Tibial artery (tissue), 4 donors: Measurements from ENCODE around the gene LCN1.

ENCODE experiments used
- DNase-seq, 2 donors: peaks; one replicate each; pipeline ENCODE4 v3.0.0-alpha.2; 2019
- H3K27ac ChIP-seq, 2 donors: fragments of 200-600 bp; sonication (generic) in 1 of 2; 1 replicate in 1 of 2; 2 replicates in 1 of 2; pipeline ENCODE4 v1.5.1; 2018 to 2019; ENCODE audit warnings: mild to moderate bottlenecking in 1 of 2
- H3K27me3 ChIP-seq, 2 donors: fragments of 200-600 bp; sonication (generic) in 1 of 2; one replicate each; pipeline versions ENCODE4 v1.5.1 to v1.6.0; 2016 to 2019
- H3K36me3 ChIP-seq, 3 donors: fragments of 200-600 bp; sonication (generic) in 2 of 3; one replicate each; pipeline ENCODE4 v1.5.1; 2016 to 2019; ENCODE audit warnings: mild to moderate bottlenecking in 2 of 3
- H3K4me1 ChIP-seq, 4 donors: fragments of 200-600 bp; sonication (generic) in 2 of 4; 1 replicate in 3 of 4; 2 replicates in 1 of 4; pipeline ENCODE4 v1.5.1; 2016 to 2019
- H3K4me3 ChIP-seq, 2 donors: fragments of 200-600 bp; sonication (generic) in 1 of 2; 1 replicate in 1 of 2; 2 replicates in 1 of 2; pipeline ENCODE4 v1.5.1; 2018 to 2019; ENCODE audit warnings: mild to moderate bottlenecking in 2 of 2
- H3K9me3 ChIP-seq, 3 donors: fragments of 200-600 bp; sonication (generic) in 1 of 3; one replicate each; pipeline ENCODE4 v1.5.1; 2016 to 2019
- CTCF ChIP-seq, 2 experiments: fragments of 200-600 bp in 1 of 2; fragments of 450-650 bp in 1 of 2; IDR thresholded peaks; one replicate each; pipeline ENCODE4 v1.5.1; 2017 to 2019; ENCODE audit warnings: antibody characterized with exemption in 2 of 2, mild to moderate bottlenecking in 1 of 2, moderate library complexity in 1 of 2
- intact Hi-C: fragments of 100-400 bp; cut with DNase I; formaldehyde crosslinking; loops from one replicate; pipeline ENCODE4 v1.15.0; 2023; ENCODE audit warnings: low total_unique reads

The LCN1 gene

GRCh38 chr9:135498381-135499126, 22.7 kb upstream of the LCN1 start:
- Histone ChIP-seq H3K27ac (no peak overlapping the region), H3K9me3 (no peaks in the 10 kb centered on the region), H3K36me3 (peaks cover 4 to 19% (median 10%) of the 10 kb centered on the region in 3 donors), H3K27me3 (no peaks in the 10 kb centered on the region), H3K4me3 (no peak overlapping the region), H3K4me1 (peaks cover 3 to 35% (median 18%) of the 10 kb centered on the region in 4 donors)
- intact Hi-C loops: no loop called here
- TF ChIP-seq CTCF (IDR thresholded peaks at IDR 0.05): no peak
- DNase-seq: no peak

- H3K4me1 ChIP-seq: peaks cover 3 to 35% (median 20%) of the 10 kb centered on the region in 4 donors
- H3K9me3 ChIP-seq: no peaks in the 10 kb centered on the region
- DNase-seq: peak; percentile 93 to 97
- intact Hi-C loops: no loop called here
- TF ChIP-seq CTCF (IDR thresholded peaks at IDR 0.05): no peak
- H3K36me3 ChIP-seq: peaks cover 13 to 28% (median 19%) of the 10 kb centered on the region in 3 donors
- H3K27ac ChIP-seq: peak overlapping the region; percentile 76 to 81
- no peaks in the 10 kb centered on the region for H3K27me3 ChIP-seq
- peak overlapping the region; percentile 76 to 92 for H3K4me3 ChIP-seq
Measured at GRCh38 chr9:135499326-135500070, 21.7 kb upstream of the LCN1 start.

GRCh38 chr9:135500071-135500524, 21.1 kb upstream of the LCN1 start:
- Histone ChIP-seq H3K4me3 (peak overlapping the region; percentile 76 to 92), H3K27ac (peak overlapping the region; percentile 76 to 81), H3K4me1 (peaks cover 3 to 35% (median 20%) of the 10 kb centered on the region in 4 donors), H3K9me3 (no peaks in the 10 kb centered on the region), H3K36me3 (peaks cover 13 to 34% (median 25%) of the 10 kb centered on the region in 3 donors), H3K27me3 (no peaks in the 10 kb centered on the region)
- intact Hi-C loops: no loop called here
- peak in 1 of 2 donors; percentile 42 for DNase-seq
- TF ChIP-seq CTCF (IDR thresholded peaks at IDR 0.05): no peak

GRCh38 chr9:135500525-135501260, 20.5 kb upstream of the LCN1 start, which contains the start of gene MRPS2:
MRPS2 (plus strand) TSS chr9:135500682; CDS start chr9:135500711, 29 bp downstream.
- intact Hi-C loops: no loop called here
- H3K4me3 ChIP-seq: peak within 1 kb of the TSS; percentile 76 to 92
- TF ChIP-seq CTCF (IDR thresholded peaks at IDR 0.05): peak; percentile 79 to 94
- peaks cover 3 to 35% (median 20%) of the 10 kb centered on the region in 4 donors for H3K4me1 ChIP-seq
- H3K27ac ChIP-seq: peak within 1 kb of the TSS; percentile 76 to 81
- DNase-seq: peak; percentile 85 to 93
- peaks cover 13 to 40% (median 30%) of the 10 kb centered on the region in 3 donors for H3K36me3 ChIP-seq
- no peaks in the 10 kb centered on the region for H3K9me3 ChIP-seq
- H3K27me3 ChIP-seq: no peaks in the 10 kb centered on the region
